GM19099 (cell line): Measurements from ENCODE around the gene ANTKMT.

Experiments
- POLR2A ChIP-seq: IDR thresholded peaks from 3 replicates; pipeline ENCODE4 v1.6.1; 2011; ENCODE audit warnings: low read depth; ENCODE audit not compliant: insufficient read length; ENCODE audit errors: extremely low read depth

The ANTKMT gene

DNA sequence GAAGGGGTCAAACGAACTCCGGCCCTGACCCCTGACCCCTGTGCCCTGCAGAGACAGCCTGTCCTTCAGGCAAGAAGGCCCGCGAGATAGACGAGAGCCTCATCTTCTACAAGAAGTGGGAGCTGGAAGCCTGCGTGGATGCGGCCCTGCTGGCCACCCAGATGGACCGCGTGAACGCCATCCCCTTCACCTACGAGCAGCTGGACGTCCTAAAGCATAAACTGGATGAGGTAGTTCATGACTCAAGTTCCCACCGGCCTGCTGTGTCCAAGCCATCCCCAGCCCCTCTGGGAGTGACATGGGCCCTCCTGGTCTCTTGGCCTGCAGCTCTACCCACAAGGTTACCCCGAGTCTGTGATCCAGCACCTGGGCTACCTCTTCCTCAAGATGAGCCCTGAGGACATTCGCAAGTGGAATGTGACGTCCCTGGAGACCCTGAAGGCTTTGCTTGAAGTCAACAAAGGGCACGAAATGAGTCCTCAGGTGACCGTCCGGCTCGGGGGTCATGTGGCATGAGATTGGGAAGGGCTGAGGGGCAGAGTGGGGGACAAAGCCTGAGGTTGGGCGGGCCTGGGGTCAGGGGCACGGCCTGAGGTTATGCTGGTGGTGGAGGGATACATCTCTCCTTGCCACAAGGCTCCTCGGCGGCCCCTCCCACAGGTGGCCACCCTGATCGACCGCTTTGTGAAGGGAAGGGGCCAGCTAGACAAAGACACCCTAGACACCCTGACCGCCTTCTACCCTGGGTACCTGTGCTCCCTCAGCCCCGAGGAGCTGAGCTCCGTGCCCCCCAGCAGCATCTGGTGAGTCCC is 45.3 kb downstream of the ANTKMT start:
- TF ChIP-seq POLR2A, result no peak

DNA sequence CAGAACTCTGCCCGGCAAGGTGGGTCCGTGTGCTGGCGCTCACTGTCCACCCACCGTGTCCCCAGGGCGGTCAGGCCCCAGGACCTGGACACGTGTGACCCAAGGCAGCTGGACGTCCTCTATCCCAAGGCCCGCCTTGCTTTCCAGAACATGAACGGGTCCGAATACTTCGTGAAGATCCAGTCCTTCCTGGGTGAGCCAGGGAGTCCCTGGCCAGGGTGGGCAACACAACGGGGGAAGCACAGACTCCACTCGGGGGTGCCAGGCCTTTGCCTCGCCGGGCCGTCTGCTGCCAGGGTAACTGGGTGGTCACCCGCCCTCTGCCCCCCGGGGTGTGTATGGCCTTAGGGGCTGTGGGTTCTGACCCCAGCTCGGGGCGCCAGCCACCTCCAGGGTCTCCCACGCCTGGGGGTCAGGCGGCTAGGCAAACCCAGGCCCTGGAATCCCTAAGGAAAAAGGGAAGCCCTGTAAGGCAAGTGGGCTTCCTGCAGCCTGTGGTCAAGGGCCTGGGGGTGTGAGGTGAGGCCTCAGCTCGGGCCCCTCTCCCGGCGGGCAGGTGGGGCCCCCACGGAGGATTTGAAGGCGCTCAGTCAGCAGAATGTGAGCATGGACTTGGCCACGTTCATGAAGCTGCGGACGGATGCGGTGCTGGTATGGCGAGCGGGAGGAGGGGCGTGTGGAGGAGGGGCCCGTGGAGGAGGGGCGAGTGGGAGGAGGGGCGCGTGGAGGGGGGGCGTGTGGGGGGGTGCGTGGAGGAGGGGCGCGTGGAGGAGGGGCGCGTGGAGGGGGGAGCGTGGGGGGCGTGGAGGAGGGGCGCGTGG is 46.1 kb downstream of the ANTKMT start:
- no peak for TF ChIP-seq POLR2A

DNA sequence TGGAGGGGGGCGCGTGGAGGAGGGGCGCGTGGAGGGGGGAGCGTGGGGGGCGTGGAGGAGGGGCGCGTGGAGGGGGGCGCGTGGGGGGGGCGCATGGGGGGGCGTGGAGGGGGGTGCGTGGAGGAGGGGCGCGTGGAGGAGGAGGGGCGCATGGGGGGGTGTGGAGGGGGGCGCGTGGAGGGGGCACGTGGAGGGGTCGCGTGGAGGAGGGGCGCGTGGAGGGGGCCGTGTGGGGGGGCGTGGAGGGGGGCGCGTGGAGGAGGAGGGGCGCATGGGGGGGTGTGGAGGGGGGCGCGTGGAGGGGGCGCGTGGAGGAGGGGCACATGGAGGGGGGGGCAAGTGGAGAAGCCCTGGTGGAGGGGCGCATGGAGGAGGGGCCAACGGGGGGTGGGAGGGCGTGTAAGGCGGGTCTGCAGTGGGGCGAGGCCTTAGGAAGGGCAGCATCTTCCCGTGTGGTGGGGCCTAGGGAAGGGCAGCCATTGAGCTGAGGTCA is 46.8 kb downstream of the ANTKMT start:
- no peak for TF ChIP-seq POLR2A

DNA sequence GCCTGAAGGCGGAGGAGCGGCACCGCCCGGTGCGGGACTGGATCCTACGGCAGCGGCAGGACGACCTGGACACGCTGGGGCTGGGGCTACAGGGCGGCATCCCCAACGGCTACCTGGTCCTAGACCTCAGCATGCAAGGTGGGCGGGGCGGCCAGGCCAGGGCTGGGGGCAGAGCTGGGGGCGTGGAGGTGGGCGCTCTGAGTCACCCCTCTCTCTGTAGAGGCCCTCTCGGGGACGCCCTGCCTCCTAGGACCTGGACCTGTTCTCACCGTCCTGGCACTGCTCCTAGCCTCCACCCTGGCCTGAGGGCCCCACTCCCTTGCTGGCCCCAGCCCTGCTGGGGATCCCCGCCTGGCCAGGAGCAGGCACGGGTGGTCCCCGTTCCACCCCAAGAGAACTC is 47.5 kb downstream of the ANTKMT start:
- TF ChIP-seq POLR2A, result no peak

DNA sequence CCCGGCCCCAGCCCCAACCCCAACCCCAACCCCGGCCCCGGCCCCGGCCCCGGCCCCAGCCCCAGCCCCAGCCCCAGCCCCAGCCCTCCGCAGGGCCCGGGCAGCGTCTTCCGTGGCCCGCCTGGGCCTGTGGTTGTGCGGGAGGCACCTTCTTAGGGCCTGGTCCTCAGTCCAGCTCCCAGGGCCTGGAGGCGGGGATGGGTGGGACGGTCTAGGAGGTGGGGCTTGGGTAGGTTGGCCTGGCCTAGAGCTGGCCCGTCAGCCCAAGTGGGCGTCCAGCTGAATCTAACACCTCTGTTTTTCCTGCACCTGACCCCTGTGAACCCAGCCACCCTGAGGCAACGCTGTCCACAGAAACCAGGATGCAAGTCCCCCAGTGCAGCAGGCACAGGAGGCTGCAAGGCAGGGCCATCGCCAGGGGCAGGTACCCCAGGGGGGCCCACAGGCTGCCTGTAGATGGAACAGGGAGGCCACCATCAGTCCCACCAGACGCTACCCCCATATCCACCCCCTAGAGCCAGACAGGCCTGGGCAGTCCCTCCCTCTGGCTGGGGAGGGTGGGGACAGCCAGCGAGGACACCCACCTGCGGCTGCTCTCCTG is 48.3 kb downstream of the ANTKMT start:
- no peak for TF ChIP-seq POLR2A

DNA sequence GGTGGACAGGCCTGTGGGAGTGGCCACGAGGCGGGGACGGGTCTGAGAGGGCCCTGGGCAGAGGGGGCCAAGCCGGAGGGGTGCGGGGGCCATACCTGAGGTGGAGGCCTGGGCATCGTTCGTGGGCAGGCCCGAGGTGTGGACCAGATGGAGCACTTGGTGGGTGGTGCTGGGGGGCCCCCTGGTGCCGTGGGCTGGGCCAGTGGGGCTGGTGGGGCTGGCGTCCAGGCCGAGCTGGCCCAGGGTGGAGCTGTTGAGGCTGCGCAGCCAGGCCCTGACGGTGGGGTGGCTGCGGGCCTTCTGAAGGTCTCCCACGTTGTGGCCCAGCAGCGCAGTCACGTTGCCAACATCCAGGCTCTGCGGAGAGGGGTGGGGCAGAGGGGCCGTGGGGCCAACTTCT is 49.0 kb downstream of the ANTKMT start:
- TF ChIP-seq POLR2A, result no peak

DNA sequence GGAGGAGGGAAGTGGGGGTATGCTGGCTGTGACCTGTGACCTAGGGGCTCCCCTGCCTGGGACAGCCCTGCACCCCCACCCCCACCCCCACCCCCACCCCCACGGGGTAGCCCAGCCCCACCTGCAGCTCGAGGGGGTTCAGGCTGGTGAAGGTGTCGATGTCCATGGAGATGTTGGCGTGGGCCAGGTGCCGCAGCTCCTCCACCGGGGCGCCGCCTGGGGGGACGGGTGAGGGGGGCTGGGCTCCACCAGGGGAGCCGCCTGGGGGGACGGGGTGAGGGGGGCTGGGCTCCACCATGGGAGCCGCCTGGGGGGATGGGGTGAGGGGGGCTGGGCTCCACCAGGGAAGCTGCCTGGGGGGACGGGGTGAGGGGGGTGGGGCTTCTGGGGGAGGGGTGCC is 49.5 kb downstream of the ANTKMT start:
- no peak for TF ChIP-seq POLR2A
